Loucy (cell line): Measurements from ENCODE around the gene ST14.
"Not testable (repeated sequence)": the region's sequence is repeated elsewhere in the genome, so short reads cannot be mapped to it uniquely, and the experiment has no call there.

ENCODE experiments used
- H2AFZ ChIP-seq: fragments of 200-600 bp; sonication (generic); 2 replicates; pipeline ENCODE4 v1.6.0; 2016; ENCODE audit warnings: antibody characterized with exemption, mild to moderate bottlenecking, low read length, moderate library complexity
- H3F3A ChIP-seq: fragments of 200-600 bp; 2 replicates; pipeline ENCODE4 v1.6.0; 2016; ENCODE audit warnings: antibody characterized with exemption, low read depth, mild to moderate bottlenecking
- H3K27me3 ChIP-seq: fragments of 200-600 bp; sonication (generic); 2 replicates; pipeline ENCODE4 v1.6.1; 2014; ENCODE audit warnings: low read length, mild to moderate bottlenecking; ENCODE audit not compliant: insufficient read depth, poor library complexity, severe bottlenecking
- H3K36me3 ChIP-seq: fragments of 200-600 bp; sonication (generic); 2 replicates; pipeline ENCODE4 v1.6.1; 2016; ENCODE audit warnings: low read length; ENCODE audit not compliant: insufficient read depth
- H3K4me1 ChIP-seq: fragments of 200-600 bp; sonication (generic); 2 replicates; pipeline ENCODE4 v1.5.1; 2014; ENCODE audit warnings: low read length, mild to moderate bottlenecking; ENCODE audit not compliant: insufficient read depth, poor library complexity, severe bottlenecking
- H3K4me2 ChIP-seq: fragments of 200-600 bp; sonication (generic); 2 replicates; pipeline ENCODE4 v1.6.0; 2014; ENCODE audit warnings: antibody characterized with exemption, low read length, low read depth, mild to moderate bottlenecking; ENCODE audit not compliant: poor library complexity, severe bottlenecking
- H3K4me3 ChIP-seq: fragments of 200-600 bp; sonication (generic); 2 replicates; pipeline ENCODE4 v1.5.1; 2014; ENCODE audit warnings: low read length, mild to moderate bottlenecking, mixed read lengths; ENCODE audit not compliant: poor library complexity, severe bottlenecking
- H3K79me2 ChIP-seq: fragments of 200-600 bp; sonication (generic); 2 replicates; pipeline ENCODE4 v1.6.1; 2014; ENCODE audit warnings: low read length; ENCODE audit not compliant: insufficient read depth
- H3K9ac ChIP-seq: fragments of 200-600 bp; sonication (generic); 2 replicates; pipeline ENCODE4 v1.6.0; 2014; ENCODE audit warnings: mild to moderate bottlenecking, low read depth, low read length, moderate library complexity; ENCODE audit not compliant: poor library complexity, severe bottlenecking
- H3K9me2 ChIP-seq: fragments of 200-600 bp; sonication (generic); replicated peaks from 2 replicates; pipeline ENCODE4 v1.6.1; 2016; ENCODE audit warnings: low read depth, low read length, mixed read lengths
- H3K9me3 ChIP-seq: fragments of 200-600 bp; sonication (generic); 2 replicates; pipeline ENCODE4 v1.6.1; 2014; ENCODE audit warnings: mild to moderate bottlenecking, antibody characterized with exemption, low read length, low read depth; ENCODE audit not compliant: insufficient read depth
- H4K20me1 ChIP-seq: fragments of 200-600 bp; sonication (generic); 2 replicates; pipeline ENCODE4 v1.6.0; 2014; ENCODE audit warnings: antibody characterized with exemption, low read length, mild to moderate bottlenecking; ENCODE audit not compliant: insufficient read depth, poor library complexity, severe bottlenecking
- EZH2phosphoT487 ChIP-seq: fragments of 200-600 bp; IDR thresholded peaks from 2 replicates; pipeline ENCODE4 v1.6.1; 2018; ENCODE audit warnings: antibody characterized with exemption, mild to moderate bottlenecking, moderate library complexity, borderline replicate concordance
- TF ChIP-seq, protein P1 (sequence below): fragments of 200-600 bp; sonication (generic); conservative IDR thresholded peaks from 2 replicates; pipeline ENCODE4 v1.5.1; 2014; ENCODE audit warnings: mild to moderate bottlenecking, antibody characterized with exemption, low read length

Gene ST14

DNA sequence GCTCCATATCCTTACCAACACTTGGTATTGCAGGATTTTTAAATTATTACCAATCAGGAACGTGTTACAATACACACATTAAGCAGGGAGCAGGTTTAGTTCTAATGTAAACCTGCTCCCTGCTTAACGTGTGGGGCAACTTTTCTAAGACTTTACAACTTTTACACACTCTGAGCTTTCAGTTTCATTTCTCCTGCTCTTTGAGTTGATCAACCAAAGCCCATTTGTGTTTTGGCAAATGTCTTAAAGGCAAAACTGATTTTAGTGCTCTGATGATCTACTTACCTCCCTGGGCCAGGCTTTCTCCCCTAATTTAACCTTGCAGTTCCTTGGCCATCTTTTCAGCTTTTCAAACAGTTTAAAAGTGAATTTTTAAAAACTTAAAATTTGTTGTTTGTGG is 84.2 kb downstream of the ST14 start:
- no peaks in the 10 kb centered on the region for H3K9me2 ChIP-seq
- H3K4me1 ChIP-seq: peaks cover 3% of the 10 kb centered on the region
- H2AFZ ChIP-seq: no peak overlapping the region
- H3K36me3 ChIP-seq: peaks cover 40% of the 10 kb centered on the region; the same call in 1 of the 2 replicates
- H3K4me2 ChIP-seq: no peak overlapping the region
- no peak overlapping the region for H3K4me3 ChIP-seq
- peaks cover 32% of the 10 kb centered on the region for H4K20me1 ChIP-seq
- no peaks in the 10 kb centered on the region for H3K9me3 ChIP-seq
- no peaks in the 10 kb centered on the region for H3F3A ChIP-seq
- no peak overlapping the region for H3K9ac ChIP-seq
- TF ChIP-seq, protein P1, sequence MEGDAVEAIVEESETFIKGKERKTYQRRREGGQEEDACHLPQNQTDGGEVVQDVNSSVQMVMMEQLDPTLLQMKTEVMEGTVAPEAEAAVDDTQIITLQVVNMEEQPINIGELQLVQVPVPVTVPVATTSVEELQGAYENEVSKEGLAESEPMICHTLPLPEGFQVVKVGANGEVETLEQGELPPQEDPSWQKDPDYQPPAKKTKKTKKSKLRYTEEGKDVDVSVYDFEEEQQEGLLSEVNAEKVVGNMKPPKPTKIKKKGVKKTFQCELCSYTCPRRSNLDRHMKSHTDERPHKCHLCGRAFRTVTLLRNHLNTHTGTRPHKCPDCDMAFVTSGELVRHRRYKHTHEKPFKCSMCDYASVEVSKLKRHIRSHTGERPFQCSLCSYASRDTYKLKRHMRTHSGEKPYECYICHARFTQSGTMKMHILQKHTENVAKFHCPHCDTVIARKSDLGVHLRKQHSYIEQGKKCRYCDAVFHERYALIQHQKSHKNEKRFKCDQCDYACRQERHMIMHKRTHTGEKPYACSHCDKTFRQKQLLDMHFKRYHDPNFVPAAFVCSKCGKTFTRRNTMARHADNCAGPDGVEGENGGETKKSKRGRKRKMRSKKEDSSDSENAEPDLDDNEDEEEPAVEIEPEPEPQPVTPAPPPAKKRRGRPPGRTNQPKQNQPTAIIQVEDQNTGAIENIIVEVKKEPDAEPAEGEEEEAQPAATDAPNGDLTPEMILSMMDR: no peak
- TF ChIP-seq EZH2phosphoT487: no peak
- no peaks in the 10 kb centered on the region for H3K27me3 ChIP-seq
- peaks cover 71% of the 10 kb centered on the region for H3K79me2 ChIP-seq

DNA sequence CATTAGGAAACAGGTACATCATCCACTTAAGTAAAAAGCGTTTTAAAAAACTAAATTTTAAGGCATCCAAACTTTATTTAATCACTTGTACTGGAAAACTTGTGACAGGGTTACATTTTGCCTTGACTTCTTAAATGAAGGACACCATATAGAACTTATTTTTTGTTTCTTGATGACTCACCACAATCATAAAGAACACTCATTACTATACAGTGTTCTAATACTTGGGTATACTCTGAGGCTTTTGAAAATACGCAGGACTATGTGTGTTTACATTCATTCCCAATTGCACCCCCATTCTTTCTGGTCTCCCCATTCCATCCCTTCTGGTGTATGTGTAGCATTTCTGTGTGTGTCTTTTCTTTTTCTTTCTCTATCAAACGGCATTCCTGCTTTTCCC is 85.3 kb downstream of the ST14 start:
- H3K9me3 ChIP-seq: no peaks in the 10 kb centered on the region
- H3K27me3 ChIP-seq: no peaks in the 10 kb centered on the region
- H3K9ac ChIP-seq: no peak overlapping the region
- H3F3A ChIP-seq: no peaks in the 10 kb centered on the region
- H3K9me2 ChIP-seq: no peaks in the 10 kb centered on the region
- H4K20me1 ChIP-seq: peaks cover 35% of the 10 kb centered on the region
- no peak overlapping the region for H2AFZ ChIP-seq
- peaks cover 3% of the 10 kb centered on the region for H3K4me1 ChIP-seq
- no peak for TF ChIP-seq EZH2phosphoT487
- TF ChIP-seq, protein P1: no peak
- peaks cover 82% of the 10 kb centered on the region for H3K79me2 ChIP-seq
- no peak overlapping the region for H3K4me2 ChIP-seq
- H3K4me3 ChIP-seq: no peak overlapping the region
- peaks cover 35% of the 10 kb centered on the region; the same call in 1 of the 2 replicates for H3K36me3 ChIP-seq

DNA sequence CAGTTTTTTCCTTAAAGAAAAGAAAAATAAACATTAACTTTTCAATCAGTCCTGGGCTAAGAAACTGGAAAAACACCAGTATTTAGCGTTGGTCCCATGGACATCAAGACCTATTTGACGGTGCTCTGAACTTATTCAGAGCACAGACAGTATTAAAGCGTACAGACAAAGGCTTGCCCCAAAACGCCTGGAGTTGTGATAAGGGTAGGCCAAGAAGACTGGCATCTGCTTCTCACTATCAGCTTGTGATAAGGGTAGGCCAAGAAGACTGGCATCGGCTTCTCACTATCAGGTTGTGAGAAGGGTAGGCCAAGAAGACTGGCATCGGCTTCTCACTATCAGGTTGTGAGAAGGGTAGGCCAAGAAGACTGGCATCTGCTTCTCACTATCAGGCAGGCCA is 85.8 kb downstream of the ST14 start:
- Histone ChIP-seq H3K36me3 (peaks cover 38% of the 10 kb centered on the region; the same call in 1 of the 2 replicates), H3K79me2 (peaks cover 87% of the 10 kb centered on the region), H4K20me1 (peaks cover 36% of the 10 kb centered on the region)
- H3K9me2 ChIP-seq, H3K9ac ChIP-seq, H3K9me3 ChIP-seq, H3K4me2 ChIP-seq, H3K27me3 ChIP-seq, H2AFZ ChIP-seq, H3K4me1 ChIP-seq, H3K4me3 ChIP-seq, H3F3A ChIP-seq: not testable (repeated sequence)

DNA sequence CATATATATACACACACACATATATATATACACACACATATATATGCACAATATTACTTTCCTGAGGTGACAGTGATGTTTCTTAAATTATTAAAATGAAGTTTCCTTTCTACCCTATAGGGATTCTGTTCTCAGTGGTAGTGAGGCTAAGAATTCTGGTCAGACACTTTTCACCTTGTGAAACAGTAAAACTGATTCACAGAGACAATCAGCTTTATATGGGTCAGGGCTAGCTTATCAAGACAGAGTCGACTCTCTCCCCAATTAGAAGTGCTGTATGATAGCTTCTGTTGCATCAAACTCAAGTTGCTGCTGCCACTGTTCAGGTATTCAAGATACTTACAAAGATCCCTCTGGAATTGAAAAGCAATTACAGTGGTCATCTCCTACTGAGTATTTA is 86.7 kb downstream of the ST14 start:
- peaks cover 3% of the 10 kb centered on the region for H3K4me1 ChIP-seq
- no peaks in the 10 kb centered on the region for H3K9me3 ChIP-seq
- TF ChIP-seq, protein P1: no peak
- TF ChIP-seq EZH2phosphoT487: no peak
- H3K36me3 ChIP-seq: peaks cover 42% of the 10 kb centered on the region; the same call in 1 of the 2 replicates
- H3K9ac ChIP-seq: no peak overlapping the region
- H3K4me3 ChIP-seq: no peak overlapping the region
- peaks cover 87% of the 10 kb centered on the region for H3K79me2 ChIP-seq
- no peaks in the 10 kb centered on the region for H3K27me3 ChIP-seq
- no peak overlapping the region for H3K4me2 ChIP-seq
- H3K9me2 ChIP-seq: no peaks in the 10 kb centered on the region
- H4K20me1 ChIP-seq: peaks cover 37% of the 10 kb centered on the region
- H3F3A ChIP-seq: no peaks in the 10 kb centered on the region
- no peak overlapping the region for H2AFZ ChIP-seq
